AG04450 (cell line): Measurements from ENCODE around the gene ZFHX3. TPM values are rescaled to one million over a fixed set of nuclear protein-coding genes. Genes with fewer than 3 reads are reported as not detected.

Experiments
- CTCF ChIA-PET: fragments of 300-600, 350-600 bp; formaldehyde crosslinking; extraction: SDS; loops from one replicate; lab custom pipeline; 2022; ENCODE audit warnings: antibody characterized with exemption, inconsistent platforms; lab: Charles Lee
- POLR2A ChIA-PET: fragments of 350-600 bp; formaldehyde crosslinking; extraction: SDS; loops from one replicate; lab custom pipeline; 2021; ENCODE audit warnings: antibody characterized with exemption, inconsistent platforms; lab: Yijun Ruan, JAX
- DNase-seq: peaks from one replicate; pipeline ENCODE4 v3.0.0-alpha.2; 2011; ENCODE audit warnings: low read depth, low spot score
- H3K27ac ChIP-seq: one replicate; pipeline ENCODE4 v1.5.1; 2012; ENCODE audit warnings: low read depth, low read length, control low read depth
- H3K27me3 ChIP-seq: one replicate; pipeline ENCODE4 v1.6.0; 2012; ENCODE audit warnings: low read length; ENCODE audit not compliant: control insufficient read depth, insufficient read depth
- H3K4me3 ChIP-seq: 2 replicates; pipeline ENCODE4 v1.5.1; 2011; ENCODE audit warnings: mild to moderate bottlenecking, low read depth, low read length, control low read depth
- H3K9me3 ChIP-seq: 2 replicates; pipeline ENCODE4 v1.5.1; 2012; ENCODE audit warnings: low read length; ENCODE audit not compliant: control insufficient read depth, insufficient read depth
- CTCF ChIP-seq: IDR thresholded peaks from 2 replicates; pipeline ENCODE4 v1.5.1; 2011; ENCODE audit warnings: low read depth, low read length, control low read depth, inconsistent platforms
- polyA plus RNA-seq: library from polyadenylated mRNA; depleted of rRNA; stranded (reverse); fragments of >200 nt; gene quantifications from 2 replicates; pipeline ENCODE4 v1.2.3, GENCODE V29; 2011

The ZFHX3 gene
- polyA plus RNA-seq, 1 experiment, result 3.3 TPM

DNA sequence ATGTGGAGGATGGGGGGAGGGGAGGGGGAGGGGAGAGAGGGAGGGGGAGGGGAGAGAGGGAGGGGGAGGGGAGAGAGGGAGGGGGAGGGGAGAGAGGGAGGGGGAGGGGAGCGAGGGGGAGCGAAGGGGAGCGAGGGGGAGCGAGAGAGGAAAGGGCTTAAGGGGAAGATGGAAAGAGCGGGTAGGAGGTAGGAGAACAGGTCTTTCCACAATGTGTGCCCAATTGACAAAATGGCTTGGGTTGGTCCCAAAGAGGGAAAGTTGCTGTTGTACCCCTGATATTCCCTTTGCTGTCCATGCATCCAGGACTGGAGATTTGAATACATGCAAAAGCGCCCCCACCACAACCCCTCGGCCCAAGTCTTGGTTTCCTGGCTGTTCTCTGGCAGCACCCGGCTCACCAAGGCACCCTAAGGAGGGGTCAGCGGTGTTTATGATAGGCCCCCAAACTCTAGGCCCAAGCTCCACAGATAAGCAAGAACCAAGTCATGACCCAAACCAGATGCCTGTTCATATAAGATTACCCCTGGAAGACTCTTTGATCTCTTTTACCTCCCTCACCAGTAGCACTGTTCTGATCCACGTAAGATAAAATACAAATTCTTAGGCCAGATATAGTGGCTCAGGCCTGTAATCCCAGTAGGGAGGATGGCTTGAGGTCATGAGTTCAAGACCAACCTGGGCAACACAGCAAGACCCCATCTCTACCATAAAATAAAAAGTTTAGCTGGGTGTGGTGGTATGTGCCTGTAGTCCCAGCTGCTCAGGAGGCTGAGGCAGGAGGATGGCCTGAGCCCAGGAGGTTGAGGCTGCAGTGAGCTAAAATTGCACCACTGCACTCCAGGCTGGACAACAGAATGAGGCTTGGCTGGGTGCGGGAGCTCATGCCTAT, 119.6 kb downstream of the ZFHX3 start:
- H3K9me3 ChIP-seq, result no peaks in the 10 kb centered on the region; the same call in 1 of the 2 replicates
- ChIA-PET POLR2A (interaction anchor here (0.6 to 0.7 kb wide), 2 partner anchors 57 to 137 kb away, joined by 5 to 8 read pairs; no protein-coding TSS in a partner anchor), CTCF (interaction anchor here (0.7 to 1.4 kb wide), 3 partner anchors 10 to 96 kb away, joined by 3 to 7 read pairs (median 3); no protein-coding TSS in a partner anchor)
- no peak overlapping the region for H3K4me3 ChIP-seq
- DNase-seq, result no peak
- no peak for TF ChIP-seq CTCF
- H3K27ac ChIP-seq, result no peak overlapping the region
- H3K27me3 ChIP-seq, result no peaks in the 10 kb centered on the region

GRCh38 chr16:72927199-72928089, 120.5 kb downstream of the ZFHX3 start:
- peak; percentile 78 for DNase-seq
- ChIA-PET POLR2A (interaction anchor here (0.6 kb wide), 1 partner anchor 56 kb away, joined by 5 read pairs; no protein-coding TSS in a partner anchor), CTCF (interaction anchor here (1.1 kb wide), 1 partner anchor 425 kb away, joined by 3 read pairs; no protein-coding TSS in a partner anchor)
- peak; percentile 12 for TF ChIP-seq CTCF
- Histone ChIP-seq H3K4me3 (no peak overlapping the region), H3K9me3 (no peaks in the 10 kb centered on the region; the same call in 1 of the 2 replicates), H3K27ac (no peak overlapping the region), H3K27me3 (no peaks in the 10 kb centered on the region)

- ChIA-PET CTCF (interaction anchor here (0.6 to 1.1 kb wide), 4 partner anchors 64 to 632 kb away, joined by 3 to 4 read pairs (median 3); no protein-coding TSS in a partner anchor), POLR2A (no interaction called here)
- no peaks in the 10 kb centered on the region; the same call in 1 of the 2 replicates for H3K9me3 ChIP-seq
- no peak for TF ChIP-seq CTCF
- H3K27me3 ChIP-seq, result no peaks in the 10 kb centered on the region
- H3K4me3 ChIP-seq, result no peak overlapping the region
- no peak for DNase-seq
- no peak overlapping the region for H3K27ac ChIP-seq
Observed at GRCh38 chr16:72926177-72927070, 121.5 kb downstream of the ZFHX3 start.

DNA sequence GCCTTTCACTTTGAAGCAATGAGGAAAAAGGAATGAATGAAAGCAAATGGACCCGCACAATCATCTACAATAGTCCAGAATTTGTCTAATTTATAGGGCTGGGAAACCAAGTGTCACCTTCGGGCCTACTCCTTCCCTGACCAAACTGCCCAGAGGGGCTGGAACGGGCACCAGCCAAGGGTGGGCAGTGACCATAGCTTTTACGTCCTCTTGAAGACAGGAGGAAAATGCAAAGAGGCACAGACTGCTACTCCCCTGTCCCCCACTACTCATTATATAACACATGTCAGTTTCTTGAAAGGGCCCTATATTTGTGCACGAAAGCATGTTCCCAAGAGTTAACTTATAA, 122.3 kb downstream of the ZFHX3 start:
- TF ChIP-seq CTCF, result no peak
- Histone ChIP-seq H3K27ac (no peak overlapping the region), H3K4me3 (no peak overlapping the region), H3K9me3 (no peaks in the 10 kb centered on the region; the same call in 1 of the 2 replicates), H3K27me3 (no peaks in the 10 kb centered on the region)
- ChIA-PET CTCF (interaction anchor here (0.6 kb wide), 2 partner anchors 459 to 633 kb away, joined by 3 to 4 read pairs; no protein-coding TSS in a partner anchor), POLR2A (no interaction called here)
- DNase-seq, result no peak
